Astrocyte (in vitro differentiated cells and primary cell): ENCODE measurements around the gene ADAMTS3. TPM values are rescaled to one million over a fixed set of nuclear protein-coding genes. Genes with fewer than 3 reads are reported as not detected.
A peak's percentile ranks its signal among the peaks of the same experiment; 100 is the strongest.

Source experiments
- DNase-seq: peaks from one replicate; pipeline ENCODE4 v3.0.0-alpha.2; 2010; ENCODE audit warnings: low read depth
- FAIRE-seq: peaks from 2 replicates; lab custom pipeline; 2011; peaks lifted over from hg19 to GRCh38; lab: Jason Lieb, UNC
- H2AFZ ChIP-seq: 2 replicates; pipeline ENCODE4 v1.6.0; 2012; ENCODE audit warnings: low read depth, low read length, inconsistent platforms
- H3K27ac ChIP-seq: 2 replicates; pipeline ENCODE4 v1.5.1; 2011; ENCODE audit warnings: low read depth, low read length, inconsistent platforms
- H3K27me3 ChIP-seq: 2 replicates; pipeline ENCODE4 v1.6.0; 2011; ENCODE audit warnings: low read length, inconsistent platforms; ENCODE audit not compliant: insufficient read depth
- H3K36me3 ChIP-seq: 2 replicates; pipeline ENCODE4 v1.5.1; 2011; ENCODE audit warnings: low read length, inconsistent platforms; ENCODE audit not compliant: insufficient read depth
- H3K4me1 ChIP-seq: 2 replicates; pipeline ENCODE4 v1.5.1; 2011; ENCODE audit warnings: low read length, inconsistent platforms; ENCODE audit not compliant: insufficient read depth
- H3K4me2 ChIP-seq: 2 replicates; pipeline ENCODE4 v1.6.0; 2012; ENCODE audit warnings: low read length, inconsistent platforms
- H3K4me3 ChIP-seq: 2 replicates; pipeline ENCODE4 v1.5.1; 2011; ENCODE audit warnings: low read depth, mild to moderate bottlenecking, low read length, inconsistent platforms; ENCODE audit not compliant: insufficient read depth
- H3K79me2 ChIP-seq: 2 replicates; pipeline ENCODE4 v1.6.0; 2012; ENCODE audit warnings: mild to moderate bottlenecking, low read length, inconsistent platforms; ENCODE audit not compliant: insufficient read depth
- H3K9ac ChIP-seq: 2 replicates; pipeline ENCODE4 v1.6.0; 2012; ENCODE audit warnings: mild to moderate bottlenecking, low read length, inconsistent platforms
- H3K9me3 ChIP-seq: 2 replicates; pipeline ENCODE4 v1.5.1; 2012; ENCODE audit warnings: low read depth, mild to moderate bottlenecking, low read length, inconsistent platforms; ENCODE audit not compliant: insufficient read depth
- H4K20me1 ChIP-seq: 2 replicates; pipeline ENCODE4 v1.6.0; 2012; ENCODE audit warnings: low read length, inconsistent platforms; ENCODE audit not compliant: insufficient read depth
- H3K27ac Mint-ChIP-seq: one replicate; pipeline ENCODE4 v1.8.0; 2021; ENCODE audit warnings: mild to moderate bottlenecking, mixed read lengths; ENCODE audit not compliant: unreplicated experiment
- H3K27me3 Mint-ChIP-seq: one replicate; pipeline ENCODE4 v1.8.0; 2021; ENCODE audit warnings: low read depth, mixed read lengths; ENCODE audit not compliant: unreplicated experiment
- H3K36me3 Mint-ChIP-seq: one replicate; pipeline ENCODE4 v1.8.0; 2021; ENCODE audit warnings: low read depth, mixed read lengths; ENCODE audit not compliant: unreplicated experiment
- H3K4me1 Mint-ChIP-seq: one replicate; pipeline ENCODE4 v1.8.0; 2021; ENCODE audit warnings: low read depth, mixed read lengths; ENCODE audit not compliant: unreplicated experiment
- H3K4me3 Mint-ChIP-seq: one replicate; pipeline ENCODE4 v1.8.0; 2021; ENCODE audit warnings: mild to moderate bottlenecking, moderate library complexity, mixed read lengths; ENCODE audit not compliant: unreplicated experiment
- H3K9me3 Mint-ChIP-seq: one replicate; pipeline ENCODE4 v1.8.0; 2021; ENCODE audit warnings: mild to moderate bottlenecking, mixed read lengths; ENCODE audit not compliant: unreplicated experiment
- EZH2 ChIP-seq: IDR thresholded peaks from 2 replicates; pipeline ENCODE4 v1.6.1; 2012; ENCODE audit warnings: mild to moderate bottlenecking, low read length, inconsistent platforms; ENCODE audit not compliant: insufficient read depth
- total RNA-seq: library from RNA; stranded (reverse); gene quantifications from 2 replicates; pipeline ENCODE4 v1.2.1, GENCODE V29; 2021
- TF ChIP-seq, protein P1 (sequence below): IDR thresholded peaks from 2 replicates; pipeline ENCODE4 v1.5.1; 2011; ENCODE audit warnings: low read depth, mild to moderate bottlenecking, inconsistent platforms, low read length, moderate library complexity; ENCODE audit not compliant: insufficient read depth

The ADAMTS3 gene
- total RNA-seq, 1 donor from 2014 or later, result 4.2 TPM

- TF ChIP-seq, protein P1, sequence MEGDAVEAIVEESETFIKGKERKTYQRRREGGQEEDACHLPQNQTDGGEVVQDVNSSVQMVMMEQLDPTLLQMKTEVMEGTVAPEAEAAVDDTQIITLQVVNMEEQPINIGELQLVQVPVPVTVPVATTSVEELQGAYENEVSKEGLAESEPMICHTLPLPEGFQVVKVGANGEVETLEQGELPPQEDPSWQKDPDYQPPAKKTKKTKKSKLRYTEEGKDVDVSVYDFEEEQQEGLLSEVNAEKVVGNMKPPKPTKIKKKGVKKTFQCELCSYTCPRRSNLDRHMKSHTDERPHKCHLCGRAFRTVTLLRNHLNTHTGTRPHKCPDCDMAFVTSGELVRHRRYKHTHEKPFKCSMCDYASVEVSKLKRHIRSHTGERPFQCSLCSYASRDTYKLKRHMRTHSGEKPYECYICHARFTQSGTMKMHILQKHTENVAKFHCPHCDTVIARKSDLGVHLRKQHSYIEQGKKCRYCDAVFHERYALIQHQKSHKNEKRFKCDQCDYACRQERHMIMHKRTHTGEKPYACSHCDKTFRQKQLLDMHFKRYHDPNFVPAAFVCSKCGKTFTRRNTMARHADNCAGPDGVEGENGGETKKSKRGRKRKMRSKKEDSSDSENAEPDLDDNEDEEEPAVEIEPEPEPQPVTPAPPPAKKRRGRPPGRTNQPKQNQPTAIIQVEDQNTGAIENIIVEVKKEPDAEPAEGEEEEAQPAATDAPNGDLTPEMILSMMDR, result no peak
- TF ChIP-seq EZH2, result no peak
- H3K9me3 ChIP-seq, result no peaks in the 10 kb centered on the region
- H3K27ac Mint-ChIP-seq, result no peak overlapping the region
These were observed 263.4 kb downstream of the ADAMTS3 start for GRCh38 chr4:72305620-72306019.

DNA sequence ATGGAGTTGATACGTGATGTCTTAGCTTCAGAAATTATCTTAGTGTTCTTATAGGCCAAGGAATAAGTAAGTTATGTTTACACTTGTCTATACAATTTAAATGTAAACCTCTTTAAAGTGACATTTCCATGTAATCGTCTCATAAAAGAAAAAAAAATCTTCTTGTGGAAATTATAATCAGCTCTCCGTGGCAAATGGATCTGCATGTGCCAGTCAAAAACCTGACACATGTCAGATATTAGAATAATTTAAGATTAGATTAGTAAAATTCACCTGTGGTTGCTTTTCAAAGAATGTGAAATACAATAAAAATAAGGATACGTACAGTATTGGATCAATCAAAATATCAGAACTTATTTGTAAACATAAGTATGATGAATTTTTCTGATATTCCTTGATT is 263.9 kb downstream of the ADAMTS3 start:
- H3K36me3 ChIP-seq, result no peaks in the 10 kb centered on the region
- no peak overlapping the region for H3K4me2 ChIP-seq
- TF ChIP-seq, protein P1, result no peak
- TF ChIP-seq EZH2, result no peak
- no peaks in the 10 kb centered on the region for H3K27me3 ChIP-seq
- no peaks in the 10 kb centered on the region for H4K20me1 ChIP-seq
- no peak overlapping the region for H3K9ac ChIP-seq
- no peak overlapping the region for H3K27ac Mint-ChIP-seq
- no peaks in the 10 kb centered on the region for H3K9me3 Mint-ChIP-seq
- no peak for FAIRE-seq
- no peak for DNase-seq
- H3K4me1 ChIP-seq, result no peaks in the 10 kb centered on the region
- H3K9me3 ChIP-seq, result no peaks in the 10 kb centered on the region
- no peaks in the 10 kb centered on the region for H3K79me2 ChIP-seq
- H3K4me3 Mint-ChIP-seq, result no peak overlapping the region
- H3K27me3 Mint-ChIP-seq, result no peaks in the 10 kb centered on the region
- no peaks in the 10 kb centered on the region for H3K4me1 Mint-ChIP-seq
- H2AFZ ChIP-seq, result no peak overlapping the region
- H3K36me3 Mint-ChIP-seq, result no peaks in the 10 kb centered on the region
- H3K27ac ChIP-seq, result no peak overlapping the region
- no peak overlapping the region for H3K4me3 ChIP-seq

More at GRCh38 chr4:72305620-72306019, 263.4 kb downstream of the ADAMTS3 start:
- H3K4me3 ChIP-seq, result no peak overlapping the region
- FAIRE-seq (no peak), DNase-seq (no peak)
- Mint-ChIP-seq H3K4me1 (no peaks in the 10 kb centered on the region), H3K27me3 (no peaks in the 10 kb centered on the region), H3K4me3 (no peak overlapping the region), H3K36me3 (no peaks in the 10 kb centered on the region), H3K9me3 (no peaks in the 10 kb centered on the region)
- no peaks in the 10 kb centered on the region for H4K20me1 ChIP-seq
- H3K79me2 ChIP-seq, result no peaks in the 10 kb centered on the region
- no peak overlapping the region for H3K27ac ChIP-seq
- H3K36me3 ChIP-seq, result no peaks in the 10 kb centered on the region
- no peak overlapping the region for H2AFZ ChIP-seq
- H3K9ac ChIP-seq, result no peak overlapping the region
- no peaks in the 10 kb centered on the region for H3K27me3 ChIP-seq
- H3K4me1 ChIP-seq, result no peaks in the 10 kb centered on the region
- H3K4me2 ChIP-seq, result no peak overlapping the region

DNA sequence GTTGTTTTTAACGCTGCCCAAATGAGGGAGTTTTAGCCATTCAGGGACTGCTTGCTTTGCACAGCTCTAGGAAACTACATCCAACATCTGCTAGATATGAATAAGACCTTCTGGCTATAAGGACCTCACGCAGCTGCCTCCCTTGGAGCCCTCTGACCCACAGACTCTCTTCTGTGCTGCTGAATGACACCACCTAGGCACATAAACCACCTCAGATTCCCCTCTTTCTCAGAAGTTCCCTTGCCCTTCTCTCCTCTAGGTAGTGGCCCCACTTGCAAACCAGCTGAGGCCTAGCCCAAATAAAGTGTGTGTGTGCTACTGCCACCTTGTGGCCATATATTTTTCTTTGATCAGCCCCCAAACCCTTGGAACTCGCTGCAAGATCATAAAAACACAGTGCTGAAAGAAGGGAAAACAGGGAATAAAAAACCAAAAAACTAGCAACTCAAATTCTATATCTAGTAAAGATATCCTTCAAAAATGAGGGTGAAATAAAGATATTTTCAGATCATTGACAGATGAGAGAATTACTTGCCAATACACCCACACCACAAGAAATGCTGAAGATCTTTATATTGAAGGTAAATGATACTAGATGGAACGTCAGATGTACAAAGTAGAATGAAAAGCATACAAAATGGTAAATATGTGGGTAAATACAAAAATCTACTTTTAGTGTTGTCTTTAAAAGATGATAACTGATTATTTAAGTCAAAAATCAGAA is 265.9 kb downstream of the ADAMTS3 start:
- no peaks in the 10 kb centered on the region for H3K27me3 ChIP-seq
- H3K36me3 ChIP-seq, result no peaks in the 10 kb centered on the region
- H3K36me3 Mint-ChIP-seq, result no peaks in the 10 kb centered on the region
- no peak overlapping the region for H2AFZ ChIP-seq
- no peak for FAIRE-seq
- no peaks in the 10 kb centered on the region for H4K20me1 ChIP-seq
- H3K9me3 ChIP-seq, result no peaks in the 10 kb centered on the region
- H3K4me1 ChIP-seq, result no peaks in the 10 kb centered on the region
- no peak for DNase-seq
- TF ChIP-seq EZH2, result no peak
- TF ChIP-seq, protein P1, result peak; percentile 61
- no peak overlapping the region for H3K4me3 Mint-ChIP-seq
- H3K27ac Mint-ChIP-seq, result no peak overlapping the region
- H3K79me2 ChIP-seq, result no peaks in the 10 kb centered on the region
- H3K27me3 Mint-ChIP-seq, result no peaks in the 10 kb centered on the region
- H3K9me3 Mint-ChIP-seq, result no peaks in the 10 kb centered on the region
- H3K4me3 ChIP-seq, result no peak overlapping the region
- no peak overlapping the region for H3K9ac ChIP-seq
- no peak overlapping the region for H3K4me2 ChIP-seq
- no peaks in the 10 kb centered on the region for H3K4me1 Mint-ChIP-seq
- no peak overlapping the region for H3K27ac ChIP-seq
